KG1 (cell line): ENCODE results near the gene PLEKHA7.
"Not testable (repeated sequence)": the region's sequence is repeated elsewhere in the genome, so short reads cannot be mapped to it uniquely, and the experiment has no call there.

Source experiments
- DNase-seq: peaks from one replicate; lab custom pipeline; 2025; lab: John Stamatoyannopoulos, UW

The PLEKHA7 gene

GRCh38 chr11:16942342-16942741 is 71.9 kb downstream of the PLEKHA7 start:
- DNase-seq = no peak

- no peak for DNase-seq
Observed at GRCh38 chr11:16941935-16942334, 72.3 kb downstream of the PLEKHA7 start.

- no peak for DNase-seq
Observed at GRCh38 chr11:16938061-16938460, 76.2 kb downstream of the PLEKHA7 start.

GRCh38 chr11:16936643-16937042 is 77.6 kb downstream of the PLEKHA7 start:
- no peak for DNase-seq

- DNase-seq = no peak
Observed at GRCh38 chr11:16935518-16936302, 78.5 kb downstream of the PLEKHA7 start.

GRCh38 chr11:16933756-16934603 is 80.2 kb downstream of the PLEKHA7 start:
- no peak for DNase-seq

GRCh38 chr11:16933291-16933690 is 80.9 kb downstream of the PLEKHA7 start:
- no peak for DNase-seq

- DNase-seq = no peak
Observed at GRCh38 chr11:16928044-16928443, 86.2 kb downstream of the PLEKHA7 start.

- DNase-seq = no peak
Observed at GRCh38 chr11:16926883-16927626, 87.2 kb downstream of the PLEKHA7 start.

GRCh38 chr11:16925561-16926065 is 88.6 kb downstream of the PLEKHA7 start:
- DNase-seq = no peak

GRCh38 chr11:16924826-16925560 is 89.2 kb downstream of the PLEKHA7 start:
- no peak for DNase-seq

- no peak for DNase-seq
Observed at GRCh38 chr11:16924462-16924825, 89.8 kb downstream of the PLEKHA7 start.

GRCh38 chr11:16923987-16924386 is 90.2 kb downstream of the PLEKHA7 start:
- no peak for DNase-seq

- DNase-seq = no peak
Observed at GRCh38 chr11:16921668-16922067, 92.5 kb downstream of the PLEKHA7 start.

GRCh38 chr11:16921019-16921418 is 93.2 kb downstream of the PLEKHA7 start:
- no peak for DNase-seq

GRCh38 chr11:16920559-16920958 is 93.7 kb downstream of the PLEKHA7 start:
- DNase-seq = no peak

GRCh38 chr11:16918543-16919182 is 95.6 kb downstream of the PLEKHA7 start:
- not testable (repeated sequence) for DNase-seq

GRCh38 chr11:16917941-16918340 is 96.3 kb downstream of the PLEKHA7 start:
- no peak for DNase-seq

- no peak for DNase-seq
Observed at GRCh38 chr11:16912692-16913111, 101.5 kb downstream of the PLEKHA7 start.

- no peak for DNase-seq
Observed at GRCh38 chr11:16911658-16912057, 102.6 kb downstream of the PLEKHA7 start.

GRCh38 chr11:16911186-16911585 is 103.0 kb downstream of the PLEKHA7 start:
- no peak for DNase-seq
